A673 (cell line): ENCODE measurements around the gene YWHAQ. TPM values are rescaled to one million over a fixed set of nuclear protein-coding genes. Genes with fewer than 3 reads are reported as not detected.

Experiments used
- BruUV-seq: library from RNA; stranded (reverse); fragments of 400-500 nt; replicated peaks from 2 replicates; lab custom pipeline; 2021; lab: Mats Ljungman, UMichigan
- CTCF ChIA-PET: fragments of 300-600 bp; sonication (Branson Sonifier 250); formaldehyde crosslinking; loops from one replicate; lab custom pipeline; 2022; ENCODE audit warnings: antibody characterized with exemption; lab: Charles Lee
- POLR2A ChIA-PET: fragments of 300-600 bp; sonication (Branson Sonifier 250); formaldehyde crosslinking; loops from one replicate; lab custom pipeline; 2022; ENCODE audit warnings: antibody characterized with exemption; ENCODE audit not compliant: low non-redundant PET; lab: Charles Lee
- DNase-seq: peaks from one replicate; pipeline ENCODE4 v3.0.0-alpha.2; 2015; ENCODE audit warnings: low spot score
- H3K27ac ChIP-seq: fragments of 200-600 bp; sonication (generic); 2 replicates; pipeline ENCODE4 v1.5.1; 2016; ENCODE audit warnings: mixed run types, low read depth, mild to moderate bottlenecking, mixed read lengths, antibody characterized with exemption, low read length; ENCODE audit not compliant: poor library complexity, severe bottlenecking
- H3K27me3 ChIP-seq: fragments of 200-600 bp; sonication (generic); replicated peaks from 2 replicates; pipeline ENCODE4 v1.6.1; 2017; ENCODE audit warnings: mixed run types, low read depth, mild to moderate bottlenecking, mixed read lengths, antibody characterized with exemption, low read length; ENCODE audit not compliant: insufficient read depth, poor library complexity
- H3K36me3 ChIP-seq: fragments of 200-600 bp; sonication (generic); 2 replicates; pipeline ENCODE4 v1.6.1; 2016; ENCODE audit warnings: mixed run types, mild to moderate bottlenecking, mixed read lengths, antibody characterized with exemption, low read length; ENCODE audit not compliant: insufficient read depth, poor library complexity, severe bottlenecking
- H3K4me1 ChIP-seq: fragments of 200-600 bp; sonication (generic); 2 replicates; pipeline ENCODE4 v1.6.1; 2017; ENCODE audit warnings: mixed run types, mild to moderate bottlenecking, mixed read lengths, antibody characterized with exemption, low read length; ENCODE audit not compliant: insufficient read depth, poor library complexity, severe bottlenecking
- H3K4me3 ChIP-seq: fragments of 200-600 bp; sonication (generic); 2 replicates; pipeline ENCODE4 v1.5.1; 2016; ENCODE audit warnings: low read depth, mixed run types, mild to moderate bottlenecking, mixed read lengths, low read length; ENCODE audit not compliant: poor library complexity, severe bottlenecking
- H3K9me3 ChIP-seq: fragments of 200-600 bp; sonication (generic); 2 replicates; pipeline ENCODE4 v1.6.1; 2016; ENCODE audit warnings: mixed run types, low read depth, mild to moderate bottlenecking, mixed read lengths, antibody characterized with exemption, low read length; ENCODE audit not compliant: poor library complexity, severe bottlenecking
- CTCF ChIP-seq: fragments of 300-800, 200-600 bp; sonication (generic); conservative IDR thresholded peaks from 2 replicates; pipeline ENCODE4 v1.5.1; 2017; ENCODE audit warnings: low read depth, mild to moderate bottlenecking, antibody characterized with exemption, low read length, moderate library complexity, mixed read lengths
- EZH2 ChIP-seq: fragments of 200-600 bp; sonication (generic); IDR thresholded peaks from 2 replicates; pipeline ENCODE4 v1.6.1; 2017; ENCODE audit warnings: borderline replicate concordance, low read depth, mild to moderate bottlenecking, mixed read lengths, antibody characterized with exemption, low read length; ENCODE audit not compliant: poor library complexity, severe bottlenecking
- intact Hi-C: fragments of 100-400 bp; cut with micrococcal nuclease; formaldehyde crosslinking; loops from one replicate; pipeline ENCODE4 v1.10.0; 2022; ENCODE audit not compliant: unreplicated experiment
- total RNA-seq: library from RNA; stranded (reverse); gene quantifications from 2 replicates; pipeline ENCODE4 v1.2.3, GENCODE V29; 2021

The YWHAQ gene
- total RNA-seq, 1 experiment from 2014 or later, result 533 TPM

- no peaks in the 10 kb centered on the region for H3K9me3 ChIP-seq
- no TSS peak for BruUV-seq
- no peaks in the 10 kb centered on the region for H3K36me3 ChIP-seq
- DNase-seq, result no peak
- H3K27me3 ChIP-seq, result no peaks in the 10 kb centered on the region
- no peak overlapping the region for H3K4me3 ChIP-seq
- H3K4me1 ChIP-seq, result no peaks in the 10 kb centered on the region
- H3K27ac ChIP-seq, result no peak overlapping the region
- CTCF ChIA-PET, result no interaction called here
- intact Hi-C loops, result no loop called here
- POLR2A ChIA-PET, result no interaction called here
- TF ChIP-seq EZH2, result no peak
- peak; percentile 21; the same call in 1 of the 2 replicates for TF ChIP-seq CTCF
Measured at GRCh38 chr2:9573840-9574239, 57.0 kb downstream of the YWHAQ start.

- TF ChIP-seq CTCF (no peak), EZH2 (no peak)
- ChIA-PET POLR2A (no interaction called here), CTCF (no interaction called here)
- H3K36me3 ChIP-seq, result no peaks in the 10 kb centered on the region
- H3K27ac ChIP-seq, result no peak overlapping the region
- H3K4me3 ChIP-seq, result no peak overlapping the region
- H3K27me3 ChIP-seq, result no peaks in the 10 kb centered on the region
- no peaks in the 10 kb centered on the region for H3K4me1 ChIP-seq
- no peaks in the 10 kb centered on the region for H3K9me3 ChIP-seq
- no TSS peak for BruUV-seq
- no peak for DNase-seq
- intact Hi-C loops, result no loop called here
Measured at GRCh38 chr2:9573013-9573720, 57.6 kb downstream of the YWHAQ start.

- CTCF ChIA-PET, result no interaction called here
- no peaks in the 10 kb centered on the region for H3K4me1 ChIP-seq
- H3K27ac ChIP-seq, result no peak overlapping the region
- H3K4me3 ChIP-seq, result no peak overlapping the region
- TF ChIP-seq CTCF (no peak), EZH2 (no peak)
- no peaks in the 10 kb centered on the region for H3K27me3 ChIP-seq
- no peaks in the 10 kb centered on the region for H3K9me3 ChIP-seq
- intact Hi-C loops, result no loop called here
- no peaks in the 10 kb centered on the region for H3K36me3 ChIP-seq
- POLR2A ChIA-PET, result no interaction called here
- no peak for DNase-seq
- no TSS peak for BruUV-seq
Measured at GRCh38 chr2:9570182-9571060, 60.4 kb downstream of the YWHAQ start.
